ENCODE data around the gene NECAB2.

GRCh38 chr16:84016477-84016876 lies 48.4 kb downstream of the NECAB2 start:
- TF ChIP-seq POLR2A (IDR thresholded peaks at IDR 0.05; ENCODE audit: low read length) (no peak), GATA1 (IDR thresholded peaks at IDR 0.05; ENCODE audit: low read depth, low read length) (no peak)

Measured in erythroblast (primary cell).